Astrocyte of the spinal cord (primary cell): Measurements from ENCODE around the gene CHST3.
A peak's percentile ranks its signal among the peaks of the same experiment; 100 is the strongest.

Source experiments
- DNase-seq: peaks from one replicate; pipeline ENCODE4 v3.0.0; 2011; ENCODE audit warnings: low read depth, low spot score
- H3K4me3 ChIP-seq: 2 replicates; pipeline ENCODE4 v1.5.1; 2011; ENCODE audit warnings: low read depth, mild to moderate bottlenecking, low read length, moderate library complexity
- in situ Hi-C: cut with HindIII; loops from 2 replicates; pipeline ENCODE4 v1.10.0; 2017; ENCODE audit warnings: low sequenced_read_pairs
- TF ChIP-seq, protein P1 (sequence below): IDR thresholded peaks from 2 replicates; pipeline ENCODE4 v1.5.1; 2012; ENCODE audit warnings: low read depth, mild to moderate bottlenecking, low read length, inconsistent platforms

CHST3 gene

DNA sequence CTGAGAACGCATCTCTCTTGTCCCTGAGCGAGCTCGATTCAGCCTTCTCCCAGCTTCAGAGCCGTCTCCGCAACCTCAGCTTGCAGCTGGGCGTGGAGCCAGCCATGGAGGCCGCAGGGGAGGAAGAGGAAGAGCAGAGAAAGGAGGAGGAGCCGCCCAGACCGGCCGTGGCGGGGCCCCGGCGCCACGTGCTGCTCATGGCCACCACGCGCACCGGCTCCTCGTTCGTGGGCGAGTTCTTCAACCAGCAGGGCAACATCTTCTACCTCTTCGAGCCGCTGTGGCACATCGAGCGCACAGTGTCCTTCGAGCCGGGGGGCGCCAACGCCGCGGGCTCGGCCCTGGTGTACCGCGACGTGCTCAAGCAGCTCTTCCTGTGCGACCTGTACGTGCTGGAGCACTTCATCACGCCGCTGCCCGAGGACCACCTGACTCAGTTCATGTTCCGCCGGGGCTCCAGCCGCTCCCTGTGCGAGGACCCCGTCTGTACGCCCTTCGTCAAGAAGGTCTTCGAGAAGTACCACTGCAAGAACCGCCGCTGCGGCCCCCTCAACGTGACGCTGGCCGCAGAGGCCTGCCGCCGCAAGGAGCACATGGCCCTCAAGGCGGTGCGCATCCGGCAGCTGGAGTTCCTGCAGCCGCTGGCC, 43.2 kb downstream of the CHST3 start:
- in situ Hi-C loops, result no loop called here
- no peak for DNase-seq
- TF ChIP-seq, protein P1, sequence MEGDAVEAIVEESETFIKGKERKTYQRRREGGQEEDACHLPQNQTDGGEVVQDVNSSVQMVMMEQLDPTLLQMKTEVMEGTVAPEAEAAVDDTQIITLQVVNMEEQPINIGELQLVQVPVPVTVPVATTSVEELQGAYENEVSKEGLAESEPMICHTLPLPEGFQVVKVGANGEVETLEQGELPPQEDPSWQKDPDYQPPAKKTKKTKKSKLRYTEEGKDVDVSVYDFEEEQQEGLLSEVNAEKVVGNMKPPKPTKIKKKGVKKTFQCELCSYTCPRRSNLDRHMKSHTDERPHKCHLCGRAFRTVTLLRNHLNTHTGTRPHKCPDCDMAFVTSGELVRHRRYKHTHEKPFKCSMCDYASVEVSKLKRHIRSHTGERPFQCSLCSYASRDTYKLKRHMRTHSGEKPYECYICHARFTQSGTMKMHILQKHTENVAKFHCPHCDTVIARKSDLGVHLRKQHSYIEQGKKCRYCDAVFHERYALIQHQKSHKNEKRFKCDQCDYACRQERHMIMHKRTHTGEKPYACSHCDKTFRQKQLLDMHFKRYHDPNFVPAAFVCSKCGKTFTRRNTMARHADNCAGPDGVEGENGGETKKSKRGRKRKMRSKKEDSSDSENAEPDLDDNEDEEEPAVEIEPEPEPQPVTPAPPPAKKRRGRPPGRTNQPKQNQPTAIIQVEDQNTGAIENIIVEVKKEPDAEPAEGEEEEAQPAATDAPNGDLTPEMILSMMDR, result no peak

DNA sequence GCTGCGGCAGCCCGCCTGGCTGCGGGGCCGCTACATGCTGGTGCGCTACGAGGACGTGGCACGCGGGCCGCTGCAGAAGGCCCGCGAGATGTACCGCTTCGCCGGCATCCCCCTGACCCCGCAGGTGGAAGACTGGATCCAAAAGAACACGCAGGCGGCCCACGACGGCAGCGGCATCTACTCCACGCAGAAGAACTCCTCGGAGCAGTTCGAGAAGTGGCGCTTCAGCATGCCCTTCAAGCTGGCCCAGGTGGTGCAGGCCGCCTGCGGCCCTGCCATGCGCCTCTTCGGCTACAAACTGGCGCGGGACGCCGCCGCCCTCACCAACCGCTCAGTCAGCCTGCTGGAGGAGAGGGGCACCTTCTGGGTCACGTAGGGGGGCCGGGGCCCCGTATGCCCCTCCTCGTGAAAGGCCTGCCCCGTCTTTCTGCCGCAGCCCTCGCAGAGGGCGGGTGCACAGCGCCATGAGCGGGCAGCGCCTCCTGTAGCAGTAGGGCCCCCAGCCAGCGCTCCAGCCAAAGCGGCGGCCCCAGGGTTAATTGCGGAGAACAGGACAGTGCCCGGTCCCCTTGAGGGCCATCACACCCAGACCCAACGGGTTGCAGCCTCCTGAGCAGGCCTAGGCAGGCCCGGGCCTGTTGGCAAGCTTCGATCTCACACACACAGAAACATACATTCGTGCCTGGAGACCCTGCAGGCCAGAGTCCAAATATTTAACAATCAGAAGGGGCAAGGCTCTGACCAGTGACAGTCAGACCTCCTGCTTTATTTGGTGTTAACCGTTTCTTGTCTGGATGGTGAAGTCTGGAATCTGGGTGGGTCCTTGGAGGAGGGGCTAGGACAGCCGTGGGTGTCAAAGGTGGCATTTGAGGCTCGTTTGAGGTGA, 44.1 kb downstream of the CHST3 start:
- in situ Hi-C loops, result no loop called here
- no peak for DNase-seq
- H3K4me3 ChIP-seq, result no peak overlapping the region
- TF ChIP-seq, protein P1, result no peak

More for the DNA sequence above, 43.2 kb downstream of the CHST3 start:
- H3K4me3 ChIP-seq, result no peak overlapping the region

DNA sequence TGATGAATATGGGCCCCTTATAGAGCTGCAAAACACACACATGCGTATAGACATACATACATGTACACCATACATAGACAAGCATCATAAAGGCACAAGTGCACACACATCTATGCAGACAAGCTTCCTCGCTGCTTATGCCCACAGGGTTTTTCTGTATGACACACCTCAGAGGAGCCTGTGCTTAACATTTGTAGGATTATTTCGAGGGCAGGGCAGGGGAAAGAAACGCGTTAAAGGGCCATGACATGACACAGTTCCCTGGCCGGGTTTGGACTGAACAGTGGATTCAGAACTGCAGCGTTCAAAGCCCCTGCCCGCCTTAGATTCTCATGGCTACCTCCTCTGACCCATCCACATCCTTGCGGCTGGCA, 44.8 kb downstream of the CHST3 start:
- H3K4me3 ChIP-seq, result no peak overlapping the region
- no peak for DNase-seq
- in situ Hi-C loops, result no loop called here
- TF ChIP-seq, protein P1, result no peak

DNA sequence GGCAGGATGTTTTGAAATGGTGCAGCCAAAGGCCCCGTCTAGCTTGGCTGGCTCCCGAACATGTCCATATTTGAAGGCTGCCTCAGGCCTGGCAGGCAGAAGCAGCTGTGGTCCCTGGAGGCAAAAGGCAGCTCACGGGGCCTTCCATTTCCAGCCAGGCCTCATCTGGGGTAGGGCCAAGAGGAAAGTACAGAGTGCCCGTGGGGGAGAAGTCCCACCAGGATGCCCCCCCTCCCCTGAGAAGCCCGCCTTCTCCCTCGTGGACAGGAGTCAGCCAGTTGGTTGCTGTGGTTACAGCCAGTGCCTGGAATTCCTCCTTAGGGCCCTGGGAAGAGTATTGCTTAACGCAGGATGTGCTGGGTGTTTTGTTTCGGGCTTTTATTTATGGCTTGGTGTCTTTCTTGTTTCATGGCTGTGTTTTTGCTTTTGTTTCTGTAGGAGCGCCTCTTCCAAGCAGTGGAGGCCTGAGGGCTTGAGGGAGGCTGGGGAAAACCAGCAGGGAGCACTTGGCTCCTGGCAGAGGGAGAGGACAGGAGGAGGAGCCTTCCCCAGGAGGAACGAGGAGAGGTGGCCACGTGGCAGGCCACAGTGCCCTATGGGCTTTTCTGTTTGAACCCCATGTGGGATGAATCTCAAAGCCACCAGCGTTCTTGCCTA, 45.4 kb downstream of the CHST3 start:
- no peak overlapping the region for H3K4me3 ChIP-seq
- TF ChIP-seq, protein P1, result no peak
- DNase-seq, result peak; percentile 96
- in situ Hi-C loops, result no loop called here

DNA sequence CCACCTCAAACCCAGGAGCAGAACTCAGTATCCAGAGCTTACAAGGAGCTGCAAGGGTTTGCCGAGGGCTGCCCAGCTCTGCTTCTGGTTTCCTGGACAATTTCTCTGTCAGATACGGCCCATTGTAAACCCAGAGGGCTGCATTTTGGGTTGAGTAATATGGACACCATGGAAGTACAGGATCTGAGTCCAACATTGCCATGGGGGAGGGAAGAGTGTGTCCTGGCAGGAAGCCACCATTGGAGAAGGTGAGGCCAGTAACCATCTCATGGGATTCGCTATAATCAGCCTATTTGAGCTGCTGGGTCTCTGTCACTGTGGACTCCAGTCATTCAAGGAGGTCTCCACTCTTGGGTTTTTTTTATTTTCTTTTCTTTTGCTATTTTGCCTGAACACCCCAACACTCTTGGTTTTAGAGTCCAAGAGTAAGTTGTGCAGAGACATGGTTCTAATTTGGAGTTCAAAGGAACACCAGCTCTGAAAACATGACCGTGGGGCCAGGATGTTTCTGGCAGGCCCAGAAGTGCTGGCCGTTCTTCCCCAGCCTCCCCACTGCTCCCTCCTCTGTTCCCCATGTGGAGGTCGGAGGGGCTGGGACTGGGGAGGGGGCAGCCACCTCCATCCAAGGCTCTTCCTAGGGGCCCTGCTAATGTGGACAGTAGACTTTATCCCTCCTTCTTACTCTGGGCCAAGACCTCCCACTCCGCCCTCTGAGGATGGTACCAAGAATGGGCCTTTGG, 46.2 kb downstream of the CHST3 start:
- TF ChIP-seq, protein P1, result no peak
- no peak for DNase-seq
- in situ Hi-C loops, result no loop called here
- H3K4me3 ChIP-seq, result no peak overlapping the region

DNA sequence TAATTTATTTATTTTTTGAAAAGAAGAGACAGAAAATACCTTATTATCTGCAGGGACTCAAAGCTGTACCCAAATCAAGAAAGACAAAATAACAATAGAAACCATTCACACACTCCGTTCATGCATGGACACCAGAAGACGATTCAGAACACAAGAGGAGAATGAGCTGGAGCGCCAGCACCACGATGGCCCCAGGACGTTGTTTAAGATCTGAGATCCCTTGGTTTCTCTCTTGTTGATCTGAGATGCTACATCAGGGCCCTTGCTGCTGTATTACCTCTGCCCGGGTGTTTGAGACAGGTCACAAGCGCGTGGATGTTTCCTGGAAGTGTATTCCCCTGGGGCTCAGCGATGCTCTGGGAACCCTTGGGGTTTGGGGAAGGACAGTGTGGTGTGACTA, 46.8 kb downstream of the CHST3 start:
- no peak overlapping the region for H3K4me3 ChIP-seq
- no peak for DNase-seq
- TF ChIP-seq, protein P1, result no peak
- in situ Hi-C loops, result no loop called here
